Stimulated activated memory B cell treated with anti-CD40 and anti-IgM and Interleukin-4, amounts not matched to agents 10 μg/mL and 1 μg/mL and 100 μg/mL, for 72 hours (primary cell): ENCODE data around the gene PPIH.
"Not testable (repeated sequence)": the region's sequence is repeated elsewhere in the genome, so short reads cannot be mapped to it uniquely, and the experiment has no call there.

Source experiments
- ATAC-seq: fragments of 150-1000 bp; cut with Tn5 transposase; 2 replicates; pipeline ENCODE4 v1.10.0; 2021
- H3K27ac Mint-ChIP-seq: one replicate; pipeline ENCODE4 v1.8.0; 2022; ENCODE audit warnings: mild to moderate bottlenecking, mixed read lengths
- H3K27me3 Mint-ChIP-seq: one replicate; pipeline ENCODE4 v1.8.0; 2022; ENCODE audit warnings: mixed read lengths
- H3K36me3 Mint-ChIP-seq: one replicate; pipeline ENCODE4 v1.8.0; 2022; ENCODE audit warnings: mixed read lengths
- H3K4me1 Mint-ChIP-seq: one replicate; pipeline ENCODE4 v1.8.0; 2022; ENCODE audit warnings: mixed read lengths
- H3K4me3 Mint-ChIP-seq: one replicate; pipeline ENCODE4 v1.8.0; 2022; ENCODE audit warnings: mild to moderate bottlenecking, moderate library complexity, mixed read lengths
- H3K9me3 Mint-ChIP-seq: one replicate; pipeline ENCODE4 v1.8.0; 2022; ENCODE audit warnings: mixed read lengths

The PPIH gene

GRCh38 chr1:42657981-42658876, at the start of gene PPIH:
TSS of gene PPIH (plus strand) at chr1:42658423. CDS start at chr1:42658447, 24 bp downstream.
- H3K27ac Mint-ChIP-seq, result peak within 1 kb of the TSS; percentile 97
- H3K27me3 Mint-ChIP-seq, result no peaks in the 10 kb centered on the region
- peak within 1 kb of the TSS; percentile 100 for H3K4me3 Mint-ChIP-seq
- no peaks in the 10 kb centered on the region for H3K9me3 Mint-ChIP-seq
- peak; percentile 100 for ATAC-seq
- H3K36me3 Mint-ChIP-seq, result peaks cover 13% of the 10 kb centered on the region
- H3K4me1 Mint-ChIP-seq, result peaks cover 44% of the 10 kb centered on the region

DNA sequence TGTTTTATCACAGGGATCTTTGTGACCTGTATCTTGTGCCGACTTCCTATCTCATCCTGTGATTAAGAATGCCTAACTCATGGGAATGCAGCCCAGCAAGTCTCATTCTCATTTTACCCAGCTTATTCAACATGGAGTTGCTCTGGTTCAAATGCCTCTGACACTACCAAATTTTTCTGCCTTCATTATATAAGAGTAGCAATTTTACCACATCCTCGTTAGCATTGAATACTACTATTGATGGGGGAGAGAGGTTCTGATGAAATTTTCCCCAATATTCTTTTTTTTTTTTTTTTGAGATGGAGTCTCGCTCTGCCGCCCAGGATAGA, 44.5 kb upstream of the PPIH start:
- H3K27me3 Mint-ChIP-seq, result no peaks in the 10 kb centered on the region
- ATAC-seq, result no peak
- H3K4me1 Mint-ChIP-seq, result no peaks in the 10 kb centered on the region
- H3K27ac Mint-ChIP-seq, result no peak overlapping the region
- H3K4me3 Mint-ChIP-seq, result no peak overlapping the region
- H3K9me3 Mint-ChIP-seq, result no peaks in the 10 kb centered on the region
- no peaks in the 10 kb centered on the region for H3K36me3 Mint-ChIP-seq

DNA sequence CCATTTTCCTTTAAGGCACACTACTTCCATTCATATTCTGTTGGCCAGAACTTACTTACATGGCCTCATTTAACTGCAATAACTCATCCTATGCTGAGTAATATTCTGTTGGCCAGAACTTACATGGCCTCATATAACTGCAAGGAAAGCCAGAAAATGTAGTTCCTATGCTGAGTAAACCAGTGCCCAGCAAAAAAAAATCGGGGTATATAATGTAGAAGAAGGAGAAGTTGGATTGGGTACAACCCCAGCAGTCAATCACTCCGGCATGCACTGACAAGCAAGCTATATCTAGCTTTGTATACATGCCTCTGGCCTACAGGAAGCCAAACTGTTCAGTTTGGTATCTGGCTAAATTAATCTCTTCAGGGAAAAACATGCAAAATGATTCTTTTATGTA, 39.4 kb upstream of the PPIH start:
- Mint-ChIP-seq H3K27ac (no peak overlapping the region), H3K4me3 (no peak overlapping the region), H3K36me3 (no peaks in the 10 kb centered on the region), H3K27me3 (no peaks in the 10 kb centered on the region), H3K9me3 (no peaks in the 10 kb centered on the region), H3K4me1 (peaks cover 6% of the 10 kb centered on the region)
- ATAC-seq, result no peak

- H3K27ac Mint-ChIP-seq, result no peak overlapping the region
- H3K4me3 Mint-ChIP-seq, result no peak overlapping the region
- no peaks in the 10 kb centered on the region for H3K36me3 Mint-ChIP-seq
- peaks cover 6% of the 10 kb centered on the region for H3K4me1 Mint-ChIP-seq
- no peaks in the 10 kb centered on the region for H3K9me3 Mint-ChIP-seq
- no peak for ATAC-seq
- H3K27me3 Mint-ChIP-seq, result no peaks in the 10 kb centered on the region
Observed at GRCh38 chr1:42620307-42620706, 37.9 kb upstream of the PPIH start.

- H3K36me3 Mint-ChIP-seq, H3K27me3 Mint-ChIP-seq, H3K9me3 Mint-ChIP-seq, H3K27ac Mint-ChIP-seq, ATAC-seq, H3K4me3 Mint-ChIP-seq, H3K4me1 Mint-ChIP-seq: not testable (repeated sequence)
Observed at GRCh38 chr1:42621180-42621579, 37.0 kb upstream of the PPIH start.

DNA sequence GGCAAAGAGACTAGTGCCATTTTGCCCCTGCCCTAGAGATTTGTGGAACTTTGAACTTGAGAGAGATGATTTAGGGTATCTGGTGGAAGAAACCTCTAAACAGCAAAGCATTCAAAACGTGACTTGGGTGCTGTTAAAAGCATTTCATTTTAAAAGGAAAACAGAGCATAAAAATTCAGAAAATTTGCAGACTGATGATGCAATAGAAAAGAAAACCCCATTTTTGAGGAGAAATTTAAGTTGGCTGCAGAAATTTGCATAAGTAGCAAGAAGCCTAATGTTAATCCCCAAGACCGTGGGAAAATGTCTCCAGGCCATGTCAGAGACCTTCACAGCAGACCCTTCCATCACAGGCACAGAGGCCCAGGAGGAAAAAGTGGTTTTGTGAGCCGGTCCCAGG, 31.0 kb upstream of the PPIH start:
- not testable (repeated sequence) for H3K27me3 Mint-ChIP-seq, H3K4me1 Mint-ChIP-seq, H3K27ac Mint-ChIP-seq, H3K9me3 Mint-ChIP-seq, ATAC-seq, H3K4me3 Mint-ChIP-seq
- peaks cover 17% of the 10 kb centered on the region for H3K36me3 Mint-ChIP-seq

DNA sequence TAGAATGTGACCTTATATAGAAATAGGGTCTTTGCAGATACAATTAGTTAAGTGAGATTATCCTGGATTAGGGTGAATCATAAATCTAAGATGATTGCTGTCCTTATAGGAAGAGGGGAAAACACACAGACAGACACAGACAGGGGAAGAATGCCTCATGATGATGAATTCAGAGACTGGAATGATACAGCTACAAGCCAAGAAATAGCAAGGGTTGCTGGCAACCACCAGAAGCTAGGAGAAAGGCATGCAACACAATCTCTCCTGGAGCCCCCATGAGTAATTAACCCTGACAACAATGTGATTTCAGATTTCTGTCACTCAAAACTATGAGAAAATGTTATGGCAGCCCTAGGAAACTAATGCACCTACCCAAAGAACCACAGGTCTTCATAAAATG, 19.1 kb upstream of the PPIH start:
- Mint-ChIP-seq H3K9me3 (no peaks in the 10 kb centered on the region), H3K4me3 (no peak overlapping the region), H3K27ac (no peak overlapping the region), H3K36me3 (no peaks in the 10 kb centered on the region), H3K27me3 (no peaks in the 10 kb centered on the region), H3K4me1 (no peaks in the 10 kb centered on the region)
- ATAC-seq, result no peak

GRCh38 chr1:42646056-42646455, 12.2 kb upstream of the PPIH start:
- Mint-ChIP-seq H3K4me1 (no peaks in the 10 kb centered on the region), H3K9me3 (peaks cover 12% of the 10 kb centered on the region), H3K4me3 (no peak overlapping the region), H3K36me3 (peaks cover 31% of the 10 kb centered on the region), H3K27me3 (no peaks in the 10 kb centered on the region), H3K27ac (no peak overlapping the region)
- no peak for ATAC-seq

DNA sequence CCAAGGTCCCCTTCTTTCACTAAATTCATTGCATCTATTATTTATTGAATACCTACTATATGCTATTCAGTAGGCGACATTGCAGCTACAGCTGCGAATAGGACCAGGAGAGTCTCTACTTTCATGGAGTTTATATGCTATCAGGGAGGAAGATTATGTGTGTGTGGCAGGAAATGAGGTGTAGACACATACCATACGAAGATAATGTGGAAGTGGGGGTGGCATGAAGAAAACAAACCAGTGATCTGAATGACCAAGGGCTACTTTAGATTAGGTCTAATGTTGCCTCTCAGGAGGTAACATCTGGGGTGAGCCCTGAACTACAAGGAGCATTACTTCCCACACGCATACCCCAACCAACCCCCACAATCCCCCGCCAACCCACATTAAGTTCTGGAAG, 1.0 kb upstream of the PPIH start:
- ATAC-seq, result no peak
- H3K27me3 Mint-ChIP-seq, result no peaks in the 10 kb centered on the region
- H3K4me1 Mint-ChIP-seq, result peaks cover 44% of the 10 kb centered on the region
- H3K9me3 Mint-ChIP-seq, result no peaks in the 10 kb centered on the region
- peak overlapping the region; percentile 100 for H3K4me3 Mint-ChIP-seq
- H3K27ac Mint-ChIP-seq, result peak overlapping the region; percentile 97
- peaks cover 13% of the 10 kb centered on the region for H3K36me3 Mint-ChIP-seq

DNA sequence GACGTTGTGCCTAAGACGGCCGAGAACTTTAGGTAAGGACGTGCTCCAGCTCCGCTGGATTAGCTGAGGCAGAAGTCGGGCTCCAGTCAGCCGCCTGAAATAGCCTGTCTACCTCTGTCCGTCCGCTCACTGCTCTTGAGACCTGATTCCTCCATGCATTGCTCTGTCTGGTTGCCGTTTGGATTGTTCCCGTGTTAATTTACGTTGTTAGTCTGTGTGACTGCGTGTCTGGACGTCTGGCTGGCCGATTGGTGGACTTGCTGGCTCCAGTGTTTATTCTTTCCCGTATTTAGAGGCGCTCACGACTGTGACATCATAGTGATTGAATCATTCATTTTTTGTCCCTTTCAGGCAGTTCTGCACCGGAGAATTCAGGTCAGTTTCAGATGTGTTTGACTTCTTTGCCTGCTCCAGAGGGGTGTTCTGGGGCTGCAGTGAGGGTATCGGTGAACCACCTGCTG, 684 bp downstream of the PPIH start:
- no peak for ATAC-seq
- H3K27me3 Mint-ChIP-seq, result no peaks in the 10 kb centered on the region
- peaks cover 17% of the 10 kb centered on the region for H3K36me3 Mint-ChIP-seq
- peaks cover 44% of the 10 kb centered on the region for H3K4me1 Mint-ChIP-seq
- peak overlapping the region; percentile 97 for H3K27ac Mint-ChIP-seq
- H3K4me3 Mint-ChIP-seq, result peak overlapping the region; percentile 100
- H3K9me3 Mint-ChIP-seq, result no peaks in the 10 kb centered on the region

DNA sequence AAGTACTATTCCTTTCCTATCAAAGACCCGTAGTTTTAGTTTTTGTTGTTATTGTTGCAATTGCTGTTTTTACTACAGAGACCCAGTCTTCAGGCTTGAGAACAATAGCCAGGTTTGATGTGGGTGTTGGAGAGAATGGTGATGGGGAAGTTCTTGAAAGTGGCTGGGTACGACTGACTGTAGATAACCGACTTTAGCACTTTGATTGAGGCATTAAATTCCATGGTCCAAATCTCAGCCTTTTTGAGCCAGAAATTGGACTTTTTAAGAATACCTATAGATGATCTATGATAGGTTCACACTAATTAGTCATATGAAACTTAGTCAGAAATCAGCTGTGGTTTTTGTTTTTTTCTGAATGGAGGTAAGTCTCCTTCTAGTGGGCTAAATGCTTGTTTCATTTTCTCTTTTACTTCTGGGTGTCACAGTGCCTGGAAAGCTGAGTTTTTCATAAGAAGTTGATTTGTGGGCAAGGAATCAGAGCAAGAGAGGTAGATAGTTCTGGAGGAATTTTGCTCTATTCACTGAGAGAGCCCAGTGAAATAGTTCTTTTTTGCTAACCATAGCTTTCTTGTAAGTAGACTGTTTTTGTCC, 2.8 kb downstream of the PPIH start:
- Mint-ChIP-seq H3K27ac (peak overlapping the region; percentile 67), H3K27me3 (no peaks in the 10 kb centered on the region), H3K36me3 (peaks cover 27% of the 10 kb centered on the region), H3K4me3 (no peak overlapping the region), H3K4me1 (peaks cover 44% of the 10 kb centered on the region), H3K9me3 (no peaks in the 10 kb centered on the region)
- ATAC-seq, result no peak

- H3K27me3 Mint-ChIP-seq, result no peaks in the 10 kb centered on the region
- H3K36me3 Mint-ChIP-seq, result peaks cover 65% of the 10 kb centered on the region
- no peak overlapping the region for H3K4me3 Mint-ChIP-seq
- H3K9me3 Mint-ChIP-seq, result no peaks in the 10 kb centered on the region
- H3K27ac Mint-ChIP-seq, result no peak overlapping the region
- no peak for ATAC-seq
- H3K4me1 Mint-ChIP-seq, result no peaks in the 10 kb centered on the region
Observed at GRCh38 chr1:42669936-42670335, 11.7 kb downstream of the PPIH start.

DNA sequence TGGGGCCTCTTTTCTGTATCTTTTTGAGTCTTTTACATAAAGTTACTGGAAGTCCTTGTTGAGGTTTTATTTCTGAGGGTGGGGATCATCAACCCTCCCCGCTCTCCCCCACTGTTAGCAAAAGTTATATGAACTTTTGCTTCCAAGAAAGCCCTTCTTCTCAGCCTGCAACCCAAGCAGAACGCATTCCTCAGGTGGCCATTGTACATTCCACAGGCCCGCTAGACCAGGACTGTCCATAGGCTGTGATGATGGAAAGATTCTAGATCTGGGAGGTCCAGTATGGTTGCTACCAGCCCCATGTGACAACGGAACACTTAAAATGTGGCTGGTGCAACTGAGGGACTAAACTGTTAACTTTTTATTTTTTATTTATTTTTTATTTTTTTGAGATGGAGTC, 12.2 kb downstream of the PPIH start:
- no peaks in the 10 kb centered on the region for H3K9me3 Mint-ChIP-seq
- no peaks in the 10 kb centered on the region for H3K4me1 Mint-ChIP-seq
- no peak overlapping the region for H3K4me3 Mint-ChIP-seq
- H3K27me3 Mint-ChIP-seq, result no peaks in the 10 kb centered on the region
- no peak for ATAC-seq
- H3K36me3 Mint-ChIP-seq, result peaks cover 69% of the 10 kb centered on the region
- H3K27ac Mint-ChIP-seq, result no peak overlapping the region

GRCh38 chr1:42674214-42674613, 16.0 kb downstream of the PPIH start:
- H3K27ac Mint-ChIP-seq, result no peak overlapping the region
- no peaks in the 10 kb centered on the region for H3K27me3 Mint-ChIP-seq
- peaks cover 51% of the 10 kb centered on the region for H3K36me3 Mint-ChIP-seq
- no peaks in the 10 kb centered on the region for H3K4me1 Mint-ChIP-seq
- no peak overlapping the region for H3K4me3 Mint-ChIP-seq
- ATAC-seq, result no peak
- no peaks in the 10 kb centered on the region for H3K9me3 Mint-ChIP-seq

DNA sequence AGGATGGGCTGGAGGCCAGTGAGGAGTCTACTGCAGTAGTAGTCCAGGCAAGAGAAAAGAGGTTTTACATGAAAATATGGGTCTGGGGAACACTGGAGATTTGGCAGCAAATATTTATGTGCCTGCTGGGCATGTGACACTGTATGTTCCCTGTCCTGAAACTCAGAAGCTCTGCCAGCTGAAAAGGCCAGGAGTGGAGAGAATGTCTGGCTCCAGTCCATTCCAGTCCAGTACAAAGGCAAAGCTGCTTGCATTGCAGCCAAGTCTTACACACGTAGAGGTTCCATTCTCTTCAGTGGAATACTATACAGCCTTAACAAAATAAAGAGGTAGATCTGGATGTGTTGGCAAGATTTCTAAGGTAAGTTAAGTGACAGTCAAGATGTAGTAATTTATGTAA, 16.5 kb downstream of the PPIH start:
- Mint-ChIP-seq H3K27ac (no peak overlapping the region), H3K36me3 (peaks cover 51% of the 10 kb centered on the region), H3K4me1 (no peaks in the 10 kb centered on the region), H3K9me3 (no peaks in the 10 kb centered on the region), H3K27me3 (no peaks in the 10 kb centered on the region), H3K4me3 (no peak overlapping the region)
- ATAC-seq, result no peak

DNA sequence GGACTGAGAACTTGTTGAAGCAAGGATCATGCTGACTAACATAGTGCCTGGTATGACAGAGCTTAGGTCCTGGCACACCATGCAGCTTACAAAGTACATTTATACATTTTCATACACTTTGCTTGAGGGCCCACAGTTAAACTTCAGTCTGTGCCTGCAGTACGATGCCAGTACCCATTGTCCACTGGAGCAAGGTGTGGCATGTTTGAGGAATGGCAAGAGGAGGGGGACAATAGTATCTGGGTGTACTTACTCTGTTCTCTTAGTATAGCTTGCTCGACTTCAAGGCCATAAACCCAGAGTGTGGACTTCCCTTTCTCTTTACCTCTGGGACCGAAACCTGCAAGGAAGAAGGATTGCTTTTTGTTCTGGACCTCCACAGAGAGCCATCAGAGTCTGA, 17.2 kb downstream of the PPIH start:
- Mint-ChIP-seq H3K4me1 (peaks cover 7% of the 10 kb centered on the region), H3K27me3 (no peaks in the 10 kb centered on the region), H3K9me3 (no peaks in the 10 kb centered on the region), H3K4me3 (no peak overlapping the region), H3K36me3 (peaks cover 44% of the 10 kb centered on the region), H3K27ac (no peak overlapping the region)
- no peak for ATAC-seq
